Upper lobe of right lung (tissue), 1 donor: ENCODE data around the gene VASH1. TPM values are rescaled to one million over a fixed set of nuclear protein-coding genes. Genes with fewer than 3 reads are reported as not detected.

Experiments used
- ATAC-seq: fragments of 200-7000 bp; cut with Tn5 transposase; one replicate; pipeline ENCODE4 v1.9.1; 2020; ENCODE audit warnings: mild to moderate bottlenecking, moderate library complexity
- DNase-seq: peaks from one replicate; pipeline ENCODE4 v3.0.0-alpha.2; 2020
- H3K27ac ChIP-seq: fragments of 200-600 bp; one replicate; pipeline ENCODE4 v1.8.0; 2022
- H3K27me3 ChIP-seq: fragments of 200-600 bp; one replicate; pipeline ENCODE4 v1.8.0; 2022; ENCODE audit warnings: mild to moderate bottlenecking
- H3K36me3 ChIP-seq: fragments of 200-600 bp; one replicate; pipeline ENCODE4 v1.8.0; 2022
- H3K4me1 ChIP-seq: fragments of 200-600 bp; one replicate; pipeline ENCODE4 v1.8.0; 2022
- H3K4me3 ChIP-seq: fragments of 200-600 bp; one replicate; pipeline ENCODE4 v1.8.0; 2022; ENCODE audit warnings: mild to moderate bottlenecking
- H3K9me3 ChIP-seq: fragments of 200-600 bp; one replicate; pipeline ENCODE4 v1.8.0; 2022
- CTCF ChIP-seq: fragments of 200-600 bp; IDR thresholded peaks from one replicate; pipeline ENCODE4 v1.8.0; 2022; ENCODE audit warnings: antibody characterized with exemption
- intact Hi-C: fragments of 100-400 bp; cut with DNase I; formaldehyde crosslinking; loops from one replicate; pipeline ENCODE4 v1.11.0; 2022
- total RNA-seq: library from RNA; stranded (reverse); fragmentation: NEBNext Ultra II Directional; extraction: Animal tissue kit (Norgen Biotek cat#: 25700); gene quantifications from one replicate; pipeline ENCODE4 v1.2.1, GENCODE V29; 2021
- donor health status: DM: no; HTN: yes; CAD: no; lungs with severe emphysema.

The VASH1 gene
- total RNA-seq, 1 donor from 2014 or later: 37.1 TPM

DNA sequence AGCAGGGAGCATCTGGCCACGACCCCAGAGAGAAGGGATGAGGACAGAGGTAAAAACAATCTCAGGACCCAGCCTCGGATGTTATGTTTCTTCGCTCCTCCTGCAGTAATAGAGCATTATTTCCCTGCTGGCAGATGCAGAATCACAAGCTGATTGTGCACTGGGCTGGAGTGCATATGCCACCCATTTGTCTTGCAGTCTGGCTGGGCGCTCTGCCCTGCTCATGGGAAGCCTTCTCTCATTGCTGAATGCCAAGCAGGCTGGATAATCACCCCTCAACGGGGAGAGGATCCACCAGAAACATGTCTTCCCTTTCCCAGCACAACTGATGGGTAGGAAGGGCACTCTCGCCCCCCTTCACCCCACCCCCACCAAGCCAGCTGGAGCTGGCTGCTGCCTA lies 8.5 kb upstream of the VASH1 start:
- no peaks in the 10 kb centered on the region for H3K9me3 ChIP-seq
- H3K4me1 ChIP-seq: no peaks in the 10 kb centered on the region
- H3K4me3 ChIP-seq: no peak overlapping the region
- no peak for TF ChIP-seq CTCF
- H3K27me3 ChIP-seq: no peaks in the 10 kb centered on the region
- H3K36me3 ChIP-seq: no peaks in the 10 kb centered on the region
- no peak for ATAC-seq
- no peak overlapping the region for H3K27ac ChIP-seq
- DNase-seq: no peak
- intact Hi-C loops: no loop called here

- intact Hi-C loops: no loop called here
- no peak for TF ChIP-seq CTCF
- no peak overlapping the region for H3K4me3 ChIP-seq
- DNase-seq: no peak
- no peaks in the 10 kb centered on the region for H3K36me3 ChIP-seq
- H3K9me3 ChIP-seq: no peaks in the 10 kb centered on the region
- no peak overlapping the region for H3K27ac ChIP-seq
- H3K27me3 ChIP-seq: no peaks in the 10 kb centered on the region
- H3K4me1 ChIP-seq: no peaks in the 10 kb centered on the region
- ATAC-seq: no peak
Observed at GRCh38 chr14:76753541-76754198, 7.6 kb upstream of the VASH1 start.

- no peak for DNase-seq
- intact Hi-C loops: no loop called here
- Histone ChIP-seq H3K9me3 (no peaks in the 10 kb centered on the region), H3K4me1 (no peaks in the 10 kb centered on the region), H3K27ac (no peak overlapping the region), H3K4me3 (no peak overlapping the region), H3K27me3 (no peaks in the 10 kb centered on the region), H3K36me3 (no peaks in the 10 kb centered on the region)
- TF ChIP-seq CTCF: no peak
- no peak for ATAC-seq
Observed at GRCh38 chr14:76754586-76754985, 6.7 kb upstream of the VASH1 start.

- no peak for ATAC-seq
Observed at GRCh38 chr14:76755610-76756370, 5.5 kb upstream of the VASH1 start.

GRCh38 chr14:76756371-76756750 lies 4.9 kb upstream of the VASH1 start:
- Histone ChIP-seq H3K36me3 (no peaks in the 10 kb centered on the region), H3K27ac (no peak overlapping the region), H3K9me3 (no peaks in the 10 kb centered on the region), H3K27me3 (no peaks in the 10 kb centered on the region), H3K4me3 (no peak overlapping the region), H3K4me1 (peaks cover 7% of the 10 kb centered on the region)
- ATAC-seq (no peak), DNase-seq (no peak)
- intact Hi-C loops: no loop called here
- TF ChIP-seq CTCF: no peak

More at GRCh38 chr14:76755610-76756370, 5.5 kb upstream of the VASH1 start:
- Histone ChIP-seq H3K27ac (no peak overlapping the region), H3K4me3 (no peak overlapping the region), H3K9me3 (no peaks in the 10 kb centered on the region), H3K4me1 (peaks cover 4% of the 10 kb centered on the region), H3K36me3 (no peaks in the 10 kb centered on the region), H3K27me3 (no peaks in the 10 kb centered on the region)
- TF ChIP-seq CTCF: no peak
- intact Hi-C loops: no loop called here
- no peak for DNase-seq
